Measurements from ENCODE around the gene HMGB3. TPM values are rescaled to one million over a fixed set of nuclear protein-coding genes. Genes with fewer than 3 reads are reported as not detected.
"Not testable (repeated sequence)": the region's sequence is repeated elsewhere in the genome, so short reads cannot be mapped to it uniquely, and the experiment has no call there.

HMGB3 gene
- total RNA-seq (2014; rRNA removed; shearing (Covaris generic)): 66.8 and 69.0 TPM in 2 replicates

DNA sequence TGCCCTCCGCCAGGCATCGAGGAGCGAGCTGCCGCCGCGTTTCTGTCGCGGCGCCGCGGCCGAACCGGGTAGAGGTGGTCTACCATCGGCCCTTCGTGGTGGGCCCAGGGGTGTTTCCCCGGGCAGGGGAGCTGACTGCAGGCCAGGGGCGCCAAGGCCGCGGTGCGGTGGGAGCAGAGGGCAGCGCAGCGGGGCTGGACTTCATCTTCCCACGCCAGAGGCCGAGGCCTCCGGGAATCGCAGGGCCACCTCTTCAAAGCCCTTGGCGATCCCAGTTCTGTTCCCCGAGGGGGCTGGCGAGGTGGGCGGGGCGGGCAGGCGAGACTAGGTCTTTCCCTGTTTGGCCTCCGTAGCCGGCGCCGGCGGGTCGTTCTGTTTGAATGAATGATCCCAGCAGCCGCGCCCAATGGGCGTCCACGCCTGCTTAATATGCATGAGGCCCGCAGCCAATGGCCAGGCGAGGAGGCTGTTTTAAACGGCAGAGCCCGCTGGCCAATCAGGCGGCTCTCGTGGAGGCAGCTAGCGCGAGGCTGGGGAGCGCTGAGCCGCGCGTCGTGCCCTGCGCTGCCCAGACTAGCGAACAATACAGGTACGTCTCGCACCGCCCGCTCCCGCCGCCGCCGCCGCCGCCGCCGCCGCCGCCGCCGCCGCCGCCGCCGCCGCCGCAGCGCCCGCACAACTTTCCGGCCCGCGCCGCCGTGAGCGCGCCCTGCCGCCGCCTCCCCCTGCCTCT is at the start of gene HMGB3:
HMGB3 (plus strand) TSS at position 548 of the 733 bp plus-strand sequence. CDS start 2,265 bp downstream, outside the sequence.
- peak; percentile 95 for DNase-seq (ENCODE audit: low read depth)

GRCh38 chrX:150933945-150934350 is 49.2 kb upstream of the HMGB3 start:
- no peak for DNase-seq (ENCODE audit: low read depth)

GRCh38 chrX:150934453-150934852 is 48.7 kb upstream of the HMGB3 start:
- peak; percentile 42 for DNase-seq (ENCODE audit: low read depth)

- DNase-seq (ENCODE audit: low read depth): peak; percentile 17
Observed at GRCh38 chrX:150935467-150935866, 47.7 kb upstream of the HMGB3 start.

- no peak for DNase-seq (ENCODE audit: low read depth)
Observed at GRCh38 chrX:150936556-150936955, 46.6 kb upstream of the HMGB3 start.

GRCh38 chrX:150940844-150941495 is 42.2 kb upstream of the HMGB3 start:
- no peak for DNase-seq (ENCODE audit: low read depth)

- no peak for DNase-seq (ENCODE audit: low read depth)
Observed at GRCh38 chrX:150941580-150941979, 41.6 kb upstream of the HMGB3 start.

GRCh38 chrX:150942942-150943594 is 40.1 kb upstream of the HMGB3 start:
- DNase-seq (ENCODE audit: low read depth): no peak

GRCh38 chrX:150944233-150944632 is 38.9 kb upstream of the HMGB3 start:
- no peak for DNase-seq (ENCODE audit: low read depth)

DNA sequence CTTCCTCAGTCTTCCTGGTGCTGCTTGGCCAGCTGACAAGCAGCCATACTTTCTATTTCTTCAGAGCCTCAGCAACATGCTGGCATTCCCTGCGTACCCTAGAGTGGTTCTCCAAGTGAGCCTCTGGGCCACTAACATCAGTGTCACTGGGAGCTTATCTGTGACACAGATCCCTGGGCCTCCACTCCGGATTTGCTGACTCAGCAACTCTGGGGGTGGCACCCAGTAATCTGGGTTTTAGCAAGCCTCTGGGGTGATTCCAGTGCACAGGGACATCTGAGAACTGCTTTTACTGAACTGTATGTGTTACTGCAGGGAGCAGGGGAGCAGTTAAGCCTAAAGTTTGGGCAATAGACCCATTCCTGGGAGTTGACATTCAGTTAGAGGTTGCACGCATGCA is 28.2 kb upstream of the HMGB3 start:
- DNase-seq (ENCODE audit: low read depth): no peak

DNA sequence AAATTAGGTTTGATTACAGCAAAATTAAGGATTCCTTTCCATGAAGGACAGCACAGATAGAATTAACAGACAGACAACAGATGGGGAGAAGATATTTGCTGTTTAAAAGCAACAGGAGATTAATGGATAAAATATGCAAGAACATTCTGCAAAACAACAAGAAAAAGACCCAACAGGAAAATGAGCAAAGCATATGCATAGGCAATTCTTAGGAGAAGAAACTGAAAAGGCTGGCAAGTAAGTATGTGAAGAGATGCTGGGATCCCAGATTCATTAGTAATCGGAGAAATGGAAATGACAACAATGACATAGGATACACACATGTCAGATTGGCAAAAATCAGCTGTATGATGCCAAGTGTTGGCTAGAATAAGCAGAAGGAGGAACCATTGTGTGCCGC is 27.5 kb upstream of the HMGB3 start:
- DNase-seq (ENCODE audit: low read depth): no peak

GRCh38 chrX:150958177-150958576 is 25.0 kb upstream of the HMGB3 start:
- no peak for DNase-seq (ENCODE audit: low read depth)

- no peak for DNase-seq (ENCODE audit: low read depth)
Observed at GRCh38 chrX:150959557-150959956, 23.6 kb upstream of the HMGB3 start.

DNA sequence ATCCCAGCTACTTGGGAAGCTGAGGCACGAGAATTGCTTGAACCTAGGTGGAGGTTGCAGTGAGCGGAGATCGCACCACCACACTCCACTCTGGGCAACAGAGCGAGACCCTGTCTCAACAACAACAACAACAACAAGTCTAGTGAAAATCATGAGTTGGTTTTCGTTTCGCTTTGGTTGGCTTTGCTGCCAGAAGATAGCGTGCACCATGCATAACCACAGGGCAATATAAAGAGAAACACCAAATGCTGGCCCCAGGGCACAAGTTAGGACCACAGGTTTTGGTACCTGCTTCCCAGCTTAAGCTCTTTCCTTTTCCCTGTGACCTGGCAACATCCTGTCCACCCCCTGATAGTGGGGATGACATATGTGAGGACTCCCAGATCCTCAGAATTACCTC is 21.5 kb upstream of the HMGB3 start:
- no peak for DNase-seq (ENCODE audit: low read depth)

GRCh38 chrX:150964416-150964815 is 18.7 kb upstream of the HMGB3 start:
- DNase-seq (ENCODE audit: low read depth): not testable (repeated sequence)

DNA sequence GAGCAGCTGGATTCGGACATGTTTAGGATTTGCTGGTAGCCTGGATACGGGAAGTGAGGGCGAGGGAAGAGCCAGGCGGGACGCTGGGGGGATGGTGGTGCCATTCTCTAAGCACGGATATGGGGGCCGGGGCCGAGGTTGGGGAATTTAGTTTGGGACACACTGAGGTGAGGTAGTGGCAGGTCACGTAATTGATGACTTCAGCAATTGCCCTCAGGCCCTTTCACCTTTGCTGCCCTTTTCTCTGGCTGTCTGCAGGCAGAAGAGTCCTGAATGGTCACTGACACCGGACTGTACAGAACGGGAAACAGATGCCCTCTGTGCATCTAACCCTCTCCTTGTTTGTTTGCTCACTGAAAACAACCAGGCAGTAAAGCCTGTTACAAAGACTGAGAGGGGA is 16.9 kb upstream of the HMGB3 start:
- DNase-seq (ENCODE audit: low read depth): no peak

- DNase-seq (ENCODE audit: low read depth): no peak
Observed at GRCh38 chrX:150966742-150967141, 16.4 kb upstream of the HMGB3 start.

DNA sequence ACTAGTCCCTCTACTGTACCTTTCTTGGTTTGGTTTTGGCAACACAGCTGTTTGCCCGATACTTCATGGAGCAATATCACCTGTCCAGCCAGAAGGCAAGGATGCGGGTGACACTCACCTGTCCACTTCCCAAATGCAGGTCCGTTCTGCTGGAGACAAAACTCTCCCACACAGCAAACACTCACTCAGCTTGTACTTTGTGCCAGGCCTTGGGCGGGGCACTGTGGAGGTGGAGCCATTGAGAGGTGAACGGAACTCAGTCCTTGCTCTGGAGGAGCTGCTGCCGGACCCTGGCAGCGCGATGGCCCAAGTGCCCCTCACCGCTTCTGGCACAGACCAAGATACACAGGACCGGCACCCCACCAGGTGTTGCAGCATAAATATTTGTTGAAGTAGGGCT is 15.3 kb upstream of the HMGB3 start:
- no peak for DNase-seq (ENCODE audit: low read depth)

DNA sequence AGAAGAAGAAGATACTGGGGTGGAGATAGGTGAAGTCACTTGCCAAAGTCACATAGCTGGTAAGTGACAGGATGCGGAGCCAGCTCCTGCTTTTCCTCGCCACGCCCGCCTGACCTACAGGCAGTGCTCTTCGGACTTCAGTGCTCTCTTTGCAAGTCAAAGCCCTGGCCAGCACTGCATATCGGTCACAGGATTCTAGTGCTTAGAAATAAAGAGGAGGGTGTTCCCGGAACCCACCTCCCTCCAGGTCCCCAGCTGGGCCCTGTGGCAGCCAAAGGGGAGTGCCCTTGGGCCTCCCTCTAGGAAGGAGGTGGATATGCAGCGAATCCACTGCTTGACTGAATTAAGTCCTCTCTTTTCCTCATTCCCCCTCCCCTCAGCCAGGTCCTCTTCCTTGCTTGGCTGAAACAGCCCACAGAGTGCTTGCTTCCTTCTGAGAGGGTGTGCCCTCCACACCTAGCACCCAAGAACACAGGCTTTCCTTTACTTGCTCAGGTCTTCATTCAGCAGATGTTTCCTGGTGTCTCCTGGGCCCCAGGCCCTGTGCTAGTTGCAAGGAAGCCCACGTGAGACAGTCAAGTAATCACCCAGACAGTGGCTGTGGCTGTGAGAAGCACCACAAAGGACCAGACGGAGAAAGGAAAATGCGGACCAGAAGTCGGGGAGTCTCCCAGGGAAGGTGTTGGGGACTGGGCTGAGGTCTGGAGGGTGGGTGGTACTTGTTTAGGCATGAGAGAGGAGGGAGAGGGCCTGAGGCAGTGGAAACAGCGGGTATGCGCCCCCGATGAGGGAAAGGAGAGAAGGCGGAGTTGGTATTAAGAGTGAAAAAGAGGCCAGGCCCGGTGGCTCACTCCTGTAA is 14.0 kb upstream of the HMGB3 start:
- DNase-seq (ENCODE audit: low read depth): no peak

- DNase-seq (ENCODE audit: low read depth): no peak
Observed at GRCh38 chrX:150972450-150972849, 10.7 kb upstream of the HMGB3 start.

- DNase-seq (ENCODE audit: low read depth): no peak
Observed at GRCh38 chrX:150975655-150976390, 7.3 kb upstream of the HMGB3 start.
